ENCODE results near the gene CYP27B1.

- TF ChIP-seq SIN3A (IDR thresholded peaks at IDR 0.05; ENCODE audit: borderline replicate concordance, insufficient read depth, low read length) (no peak), POLR2AphosphoS5 (IDR thresholded peaks at IDR 0.05; ENCODE audit: low read depth, low read length) (no peak), FOXP2 (optimal IDR thresholded peaks at IDR 0.05; ENCODE audit: borderline replicate concordance, extremely low read depth, extremely low read length, insufficient read depth) (no peak)
Observed at GRCh38 chr12:57743769-57744168, 23.1 kb downstream of the CYP27B1 start.

Measured in PFSK-1 (cell line).